Measurements from ENCODE around the gene CENPB. TPM values are rescaled to one million over a fixed set of nuclear protein-coding genes. Genes with fewer than 3 reads are reported as not detected.

The CENPB gene
- polyA plus RNA-seq, 1 of the 3 experiments (the other 2 are of a cell fraction), result 41.2 TPM

DNA sequence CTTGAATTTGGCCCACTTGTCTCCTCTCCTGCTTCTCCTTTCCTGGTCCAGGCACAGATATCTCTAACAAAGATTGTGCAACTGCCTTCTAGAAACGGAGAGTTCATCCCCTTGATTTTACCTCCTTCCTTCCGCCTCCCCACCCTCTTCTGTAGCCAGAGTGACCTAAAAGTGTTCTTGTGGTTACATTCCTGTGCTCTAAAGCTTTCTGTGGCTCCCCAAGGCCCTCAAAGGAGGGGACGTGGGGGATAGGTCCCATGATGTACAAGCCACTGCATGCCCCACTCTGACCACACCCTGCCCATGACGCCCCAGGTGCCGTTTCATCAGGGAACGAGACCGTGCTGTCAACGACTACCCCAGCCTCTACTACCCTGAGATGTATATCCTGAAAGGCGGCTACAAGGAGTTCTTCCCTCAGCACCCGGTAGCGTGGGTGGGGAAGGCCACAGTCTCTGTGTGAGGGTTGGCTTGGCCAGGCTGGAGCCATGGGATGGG lies 17.8 kb upstream of the CENPB start:
- peaks cover 21% of the 10 kb centered on the region; the same call in 1 of the 2 replicates for H3K79me2 ChIP-seq (ENCODE audit: insufficient read depth)
- peaks cover 43% of the 10 kb centered on the region for H3F3A ChIP-seq (replicated peaks; ENCODE audit: insufficient read depth)
- no peak overlapping the region for H3K4me3 ChIP-seq (ENCODE audit: low read depth in 2 of 2, low read length in 1 of 2)
- H3K9ac ChIP-seq, result no peak overlapping the region
- peaks cover 31 to 32% of the 10 kb centered on the region in 2 experiments; a peak in 3 of 4 replicates for H3K4me1 ChIP-seq (ENCODE audit: control insufficient read depth in 1 of 2, insufficient read depth in 2 of 2, low read depth in 1 of 2, low read length in 1 of 2)
- H3K9me2 ChIP-seq, result no peaks in the 10 kb centered on the region
- H3K27me3 ChIP-seq (ENCODE audit: insufficient read depth), result no peaks in the 10 kb centered on the region
- H4K20me1 ChIP-seq (ENCODE audit: insufficient read depth), result no peaks in the 10 kb centered on the region
- no peak overlapping the region for H3K4me2 ChIP-seq
- no peak overlapping the region for H2AFZ ChIP-seq (ENCODE audit: low read depth)
- TF ChIP-seq EP300 (IDR thresholded peaks at IDR 0.05; ENCODE audit: borderline replicate concordance in 1 of 2, low read depth in 1 of 2, low read length in 1 of 2), result no peak
- no peak for TF ChIP-seq TAF1 (IDR thresholded peaks at IDR 0.05; ENCODE audit: borderline replicate concordance, low read depth, low read length)
- no peak for TF ChIP-seq EZH2phosphoT487 (IDR thresholded peaks at IDR 0.05; ENCODE audit: borderline replicate concordance, low read depth)
- TF ChIP-seq TEAD4 (IDR thresholded peaks at IDR 0.05; ENCODE audit: borderline replicate concordance, insufficient read depth), result no peak
- TF ChIP-seq, protein P1, sequence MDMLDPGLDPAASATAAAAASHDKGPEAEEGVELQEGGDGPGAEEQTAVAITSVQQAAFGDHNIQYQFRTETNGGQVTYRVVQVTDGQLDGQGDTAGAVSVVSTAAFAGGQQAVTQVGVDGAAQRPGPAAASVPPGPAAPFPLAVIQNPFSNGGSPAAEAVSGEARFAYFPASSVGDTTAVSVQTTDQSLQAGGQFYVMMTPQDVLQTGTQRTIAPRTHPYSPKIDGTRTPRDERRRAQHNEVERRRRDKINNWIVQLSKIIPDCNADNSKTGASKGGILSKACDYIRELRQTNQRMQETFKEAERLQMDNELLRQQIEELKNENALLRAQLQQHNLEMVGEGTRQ (IDR thresholded peaks at IDR 0.05; ENCODE audit: borderline replicate concordance, low read depth, low read length), result no peak
- TF ChIP-seq TCF12 (IDR thresholded peaks at IDR 0.05), result no peak
- TF ChIP-seq, protein P2, sequence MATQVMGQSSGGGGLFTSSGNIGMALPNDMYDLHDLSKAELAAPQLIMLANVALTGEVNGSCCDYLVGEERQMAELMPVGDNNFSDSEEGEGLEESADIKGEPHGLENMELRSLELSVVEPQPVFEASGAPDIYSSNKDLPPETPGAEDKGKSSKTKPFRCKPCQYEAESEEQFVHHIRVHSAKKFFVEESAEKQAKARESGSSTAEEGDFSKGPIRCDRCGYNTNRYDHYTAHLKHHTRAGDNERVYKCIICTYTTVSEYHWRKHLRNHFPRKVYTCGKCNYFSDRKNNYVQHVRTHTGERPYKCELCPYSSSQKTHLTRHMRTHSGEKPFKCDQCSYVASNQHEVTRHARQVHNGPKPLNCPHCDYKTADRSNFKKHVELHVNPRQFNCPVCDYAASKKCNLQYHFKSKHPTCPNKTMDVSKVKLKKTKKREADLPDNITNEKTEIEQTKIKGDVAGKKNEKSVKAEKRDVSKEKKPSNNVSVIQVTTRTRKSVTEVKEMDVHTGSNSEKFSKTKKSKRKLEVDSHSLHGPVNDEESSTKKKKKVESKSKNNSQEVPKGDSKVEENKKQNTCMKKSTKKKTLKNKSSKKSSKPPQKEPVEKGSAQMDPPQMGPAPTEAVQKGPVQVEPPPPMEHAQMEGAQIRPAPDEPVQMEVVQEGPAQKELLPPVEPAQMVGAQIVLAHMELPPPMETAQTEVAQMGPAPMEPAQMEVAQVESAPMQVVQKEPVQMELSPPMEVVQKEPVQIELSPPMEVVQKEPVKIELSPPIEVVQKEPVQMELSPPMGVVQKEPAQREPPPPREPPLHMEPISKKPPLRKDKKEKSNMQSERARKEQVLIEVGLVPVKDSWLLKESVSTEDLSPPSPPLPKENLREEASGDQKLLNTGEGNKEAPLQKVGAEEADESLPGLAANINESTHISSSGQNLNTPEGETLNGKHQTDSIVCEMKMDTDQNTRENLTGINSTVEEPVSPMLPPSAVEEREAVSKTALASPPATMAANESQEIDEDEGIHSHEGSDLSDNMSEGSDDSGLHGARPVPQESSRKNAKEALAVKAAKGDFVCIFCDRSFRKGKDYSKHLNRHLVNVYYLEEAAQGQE (IDR thresholded peaks at IDR 0.05; ENCODE audit: low read depth, low read length), result no peak
- no peak for TF ChIP-seq FOSL2 (IDR thresholded peaks at IDR 0.05; ENCODE audit: borderline replicate concordance, low read depth)
- no peak for TF ChIP-seq SMC3 (IDR thresholded peaks at IDR 0.05; ENCODE audit: low read depth, low read length)
- no peak for TF ChIP-seq JUND (IDR thresholded peaks at IDR 0.05)
- no peak for TF ChIP-seq ELF1 (IDR thresholded peaks at IDR 0.05)
- TF ChIP-seq FOXJ3 (CRISPR knock-in tag; IDR thresholded peaks at IDR 0.05), result no peak
- TF ChIP-seq, protein P3, sequence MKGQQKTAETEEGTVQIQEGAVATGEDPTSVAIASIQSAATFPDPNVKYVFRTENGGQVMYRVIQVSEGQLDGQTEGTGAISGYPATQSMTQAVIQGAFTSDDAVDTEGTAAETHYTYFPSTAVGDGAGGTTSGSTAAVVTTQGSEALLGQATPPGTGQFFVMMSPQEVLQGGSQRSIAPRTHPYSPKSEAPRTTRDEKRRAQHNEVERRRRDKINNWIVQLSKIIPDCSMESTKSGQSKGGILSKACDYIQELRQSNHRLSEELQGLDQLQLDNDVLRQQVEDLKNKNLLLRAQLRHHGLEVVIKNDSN (IDR thresholded peaks at IDR 0.05; ENCODE audit: borderline replicate concordance, low read depth), result no peak
- no peak for TF ChIP-seq GABPA (IDR thresholded peaks at IDR 0.05; ENCODE audit: low read depth)
- TF ChIP-seq, protein P4, sequence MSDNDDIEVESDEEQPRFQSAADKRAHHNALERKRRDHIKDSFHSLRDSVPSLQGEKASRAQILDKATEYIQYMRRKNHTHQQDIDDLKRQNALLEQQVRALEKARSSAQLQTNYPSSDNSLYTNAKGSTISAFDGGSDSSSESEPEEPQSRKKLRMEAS (IDR thresholded peaks at IDR 0.05; ENCODE audit: low read depth), result no peak
- no peak for TF ChIP-seq SIN3A (IDR thresholded peaks at IDR 0.05; ENCODE audit: borderline replicate concordance, low read depth, low read length)
- TF ChIP-seq CHD2 (IDR thresholded peaks at IDR 0.05; ENCODE audit: low read length, partially characterized antibody), result no peak
- TF ChIP-seq, protein P5, sequence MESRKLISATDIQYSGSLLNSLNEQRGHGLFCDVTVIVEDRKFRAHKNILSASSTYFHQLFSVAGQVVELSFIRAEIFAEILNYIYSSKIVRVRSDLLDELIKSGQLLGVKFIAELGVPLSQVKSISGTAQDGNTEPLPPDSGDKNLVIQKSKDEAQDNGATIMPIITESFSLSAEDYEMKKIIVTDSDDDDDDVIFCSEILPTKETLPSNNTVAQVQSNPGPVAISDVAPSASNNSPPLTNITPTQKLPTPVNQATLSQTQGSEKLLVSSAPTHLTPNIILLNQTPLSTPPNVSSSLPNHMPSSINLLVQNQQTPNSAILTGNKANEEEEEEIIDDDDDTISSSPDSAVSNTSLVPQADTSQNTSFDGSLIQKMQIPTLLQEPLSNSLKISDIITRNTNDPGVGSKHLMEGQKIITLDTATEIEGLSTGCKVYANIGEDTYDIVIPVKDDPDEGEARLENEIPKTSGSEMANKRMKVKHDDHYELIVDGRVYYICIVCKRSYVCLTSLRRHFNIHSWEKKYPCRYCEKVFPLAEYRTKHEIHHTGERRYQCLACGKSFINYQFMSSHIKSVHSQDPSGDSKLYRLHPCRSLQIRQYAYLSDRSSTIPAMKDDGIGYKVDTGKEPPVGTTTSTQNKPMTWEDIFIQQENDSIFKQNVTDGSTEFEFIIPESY (IDR thresholded peaks at IDR 0.05; ENCODE audit: borderline replicate concordance, low read depth), result no peak
- TF ChIP-seq POLR2AphosphoS5 (IDR thresholded peaks at IDR 0.05; ENCODE audit: low read depth, low read length), result no peak
- H3K9me3 ChIP-seq, result no peaks in the 10 kb centered on the region
- POLR2A ChIA-PET, result interaction anchor here (0.9 kb wide), 1 partner anchor 14 kb away, joined by 5 read pairs; no protein-coding TSS in a partner anchor
- WGBS (ENCODE audit: low lambda C conversion rate), result 92% methylated on average over 11 of the region's 11 CpGs
- CTCF ChIA-PET, result interaction anchor here (0.6 to 1.0 kb wide), 2 partner anchors 9 to 18 kb away, joined by 3 to 4 read pairs; partner anchors contain the start of gene CENPB
- H3K27ac ChIP-seq (ENCODE audit: low read depth in 2 of 2, low read length in 1 of 2), result no peak overlapping the region
- peaks cover 14 to 36% of the 10 kb centered on the region in 2 experiments for H3K36me3 ChIP-seq (replicated peaks in 1 of 2; ENCODE audit: control insufficient read depth in 1 of 2, insufficient read depth in 2 of 2, low read length in 1 of 2)
- no peak for DNase-seq
